Stomach (tissue), 4 donors: ENCODE measurements around the gene AADACL4.

Experiments used
- CTCF ChIP-seq, 7 experiments: fragments of 450-650 bp in 4 of 7; fragments of 200-600 bp in 3 of 7; sonication (generic) in 3 of 7; IDR thresholded peaks; one replicate each; pipeline ENCODE4 v1.5.1; 2016 to 2019; ENCODE audit warnings: antibody characterized with exemption in 7 of 7, control low read depth in 2 of 7, mild to moderate bottlenecking in 1 of 7
- POLR2A ChIP-seq, 4 donors: fragments of 450-650 bp; IDR thresholded peaks; one replicate each; pipeline ENCODE4 v1.6.1; 2016; ENCODE audit warnings: antibody characterized with exemption in 4 of 4, control low read depth in 2 of 4, mild to moderate bottlenecking in 1 of 4, moderate library complexity in 1 of 4
- POLR2AphosphoS5 ChIP-seq, 3 donors: sonication (generic); formaldehyde crosslinking; IDR thresholded peaks; one replicate each; pipeline ENCODE4 v1.6.1; 2016; ENCODE audit warnings: antibody characterized with exemption in 3 of 3

- TF ChIP-seq POLR2A (IDR thresholded peaks at IDR 0.05) = no peak
- TF ChIP-seq CTCF (IDR thresholded peaks at IDR 0.05) = no peak
- TF ChIP-seq POLR2AphosphoS5 (IDR thresholded peaks at IDR 0.05) = no peak
Observed at GRCh38 chr1:12657060-12657884, 13.4 kb downstream of the AADACL4 start.
